CD4-positive, alpha-beta T cell treated with Interleukin-21 for 1 hour (primary cell): Measurements from ENCODE around the gene SORBS2.

Experiments used
- DNase-seq: peaks from one replicate; pipeline ENCODE4 v3.0.0-alpha.2; 2020

Gene SORBS2

DNA sequence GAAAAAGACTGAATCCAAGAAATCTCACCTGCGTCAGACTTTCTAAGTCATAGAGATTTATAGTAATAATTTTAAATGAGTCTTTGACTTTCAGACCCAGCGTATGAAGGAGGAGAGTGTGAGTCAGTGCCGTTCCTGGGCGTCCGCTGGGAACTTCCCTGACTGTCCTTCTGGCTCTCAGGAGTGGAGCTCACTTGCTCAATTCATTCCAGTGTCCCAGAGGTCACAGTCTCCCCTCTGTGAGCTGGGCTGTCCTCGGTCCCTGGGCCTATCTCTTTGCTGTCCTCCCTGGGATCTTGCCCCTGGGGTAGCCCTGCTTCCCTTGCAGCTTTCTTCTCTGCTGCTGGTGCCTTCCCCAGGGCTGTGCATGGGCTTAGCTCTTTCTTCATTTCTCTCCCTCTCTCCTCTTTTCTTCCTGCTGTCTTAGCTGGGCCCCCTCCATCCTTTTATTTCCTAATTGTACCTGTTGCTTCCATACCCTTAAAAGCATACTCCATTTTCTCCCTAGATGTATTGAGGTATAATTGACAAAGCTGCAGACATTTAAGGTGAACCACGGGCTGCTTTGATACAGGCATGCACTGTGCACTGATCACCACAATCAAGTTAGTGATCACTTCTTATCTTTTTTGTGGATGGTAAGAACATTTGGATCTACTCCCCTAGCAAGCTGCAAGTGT lies 11.6 kb downstream of the SORBS2 start:
- DNase-seq, result no peak

DNA sequence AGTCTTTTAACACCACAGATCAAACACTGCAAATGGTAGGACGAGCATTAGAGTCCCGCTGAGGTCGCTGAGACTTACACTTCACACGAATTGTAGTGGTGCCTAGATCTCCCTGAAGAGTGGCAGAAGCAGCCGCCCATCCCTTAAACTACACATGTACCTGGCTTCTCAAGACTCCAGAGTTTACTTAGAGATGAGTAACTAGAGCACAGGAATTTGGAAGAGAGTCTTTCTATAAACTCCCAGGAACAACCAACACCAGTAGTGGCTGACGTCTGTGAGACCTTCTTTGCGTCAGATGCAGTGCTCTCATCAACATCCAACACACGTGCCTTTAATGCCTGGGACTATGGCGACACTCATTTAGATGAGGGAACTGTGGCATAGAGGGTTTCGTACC lies 12.6 kb downstream of the SORBS2 start:
- no peak for DNase-seq

DNA sequence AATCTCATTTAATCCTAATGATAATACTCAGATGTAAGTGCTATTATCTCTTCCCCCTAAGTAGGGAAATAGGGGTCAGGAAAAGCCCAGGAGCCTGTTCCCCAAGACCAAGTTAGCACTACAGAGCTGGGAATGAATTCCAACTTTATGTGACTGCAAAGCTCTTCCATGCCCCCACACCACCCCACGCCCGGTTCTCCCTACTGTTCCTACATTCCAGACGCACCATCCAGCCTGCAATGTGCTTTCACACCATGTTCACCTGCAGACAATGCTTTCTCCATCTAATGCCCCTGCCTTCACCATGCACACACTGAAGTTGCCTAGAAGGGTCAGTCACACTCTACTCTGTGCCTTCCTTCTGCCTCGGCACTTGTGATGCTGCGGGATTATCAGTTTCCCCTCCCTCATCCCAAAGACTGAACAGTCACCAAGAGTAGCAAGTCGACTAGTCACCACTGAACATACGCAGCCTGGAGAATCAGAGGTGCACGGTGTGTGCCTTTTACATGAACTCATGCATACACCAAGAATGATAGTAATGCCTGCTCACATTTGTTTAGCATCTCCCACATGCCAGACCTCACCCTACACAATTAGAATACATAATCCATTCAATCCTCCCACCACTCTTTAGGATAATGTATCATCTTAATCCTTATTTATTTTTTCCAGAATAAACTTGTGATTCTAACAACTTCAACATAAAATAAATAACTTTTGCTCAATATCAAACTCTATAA lies 14.2 kb downstream of the SORBS2 start:
- DNase-seq, result no peak

DNA sequence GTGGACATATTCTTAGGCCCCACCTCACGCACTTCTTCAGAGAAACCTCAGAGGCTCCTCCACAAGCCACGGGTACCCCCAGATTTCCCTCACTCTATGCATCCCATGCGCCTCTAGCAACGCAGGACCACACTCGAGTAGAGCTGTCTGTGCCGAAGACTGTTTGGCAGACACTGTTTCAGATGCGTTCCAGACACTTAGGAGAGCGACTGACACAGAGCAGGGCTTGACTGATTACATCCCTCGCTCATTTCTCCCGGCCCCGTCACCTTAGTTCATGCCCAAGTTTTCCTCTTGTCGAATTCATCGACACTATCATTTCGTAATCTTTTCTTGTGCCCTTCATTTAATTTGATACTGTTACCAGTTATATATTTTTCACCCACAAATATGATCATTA lies 15.0 kb downstream of the SORBS2 start:
- DNase-seq, result no peak

DNA sequence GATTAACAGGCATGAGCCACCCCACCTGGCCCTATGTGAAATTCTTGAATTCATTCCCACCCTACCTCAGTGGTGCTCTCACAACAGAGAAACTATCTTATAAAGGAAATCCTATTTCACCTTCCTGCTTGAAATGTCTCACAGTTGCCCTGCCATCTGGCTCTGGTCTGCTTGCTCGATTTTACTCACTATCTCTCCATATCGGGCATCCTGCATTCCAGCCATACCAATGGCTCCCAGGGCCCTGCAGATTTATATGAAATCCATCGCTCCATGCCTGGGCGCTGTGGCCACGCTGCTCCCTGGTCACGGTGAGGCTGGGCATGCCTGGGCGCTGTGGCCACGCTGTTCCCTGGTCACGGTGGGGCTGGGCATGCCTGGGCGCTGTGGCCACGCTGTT lies 15.8 kb downstream of the SORBS2 start:
- no peak for DNase-seq

DNA sequence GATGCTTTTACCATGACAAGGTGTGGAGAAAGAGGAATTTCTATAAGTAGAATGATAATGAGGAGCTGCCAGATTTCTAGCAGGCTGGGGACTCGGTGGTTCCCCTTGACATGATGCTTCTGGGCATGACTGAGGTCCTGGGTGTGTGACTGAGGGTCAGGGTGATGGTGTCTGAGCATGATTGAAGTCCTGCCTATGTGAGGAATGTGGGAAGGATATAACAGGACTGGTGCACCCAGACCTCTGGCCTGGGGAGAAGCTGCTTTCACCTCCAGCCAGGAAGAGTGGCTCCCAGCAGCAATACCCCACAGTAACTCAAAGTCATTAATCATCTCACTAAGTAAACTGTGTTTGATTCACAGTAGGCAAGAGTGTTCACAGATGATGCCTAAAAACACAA lies 17.4 kb downstream of the SORBS2 start:
- no peak for DNase-seq

DNA sequence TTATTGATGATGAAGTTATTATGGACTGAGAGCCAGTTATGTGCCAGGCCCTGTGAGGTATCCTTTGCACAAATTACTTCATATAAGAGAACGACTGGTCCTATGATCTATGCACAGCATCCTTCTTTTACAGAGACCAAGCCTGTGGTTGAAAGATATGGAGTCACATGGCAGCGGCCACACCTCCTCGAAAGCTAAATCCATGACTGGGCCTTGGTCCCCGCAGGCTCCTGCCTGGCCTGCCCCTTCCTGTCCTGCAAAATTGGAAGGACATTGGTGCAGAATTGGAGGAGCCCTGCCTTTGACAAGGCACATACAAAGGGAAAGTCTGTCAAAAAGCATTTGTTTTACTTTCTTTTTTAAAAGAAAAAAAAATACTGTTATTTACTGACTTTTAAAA lies 18.3 kb downstream of the SORBS2 start:
- no peak for DNase-seq

DNA sequence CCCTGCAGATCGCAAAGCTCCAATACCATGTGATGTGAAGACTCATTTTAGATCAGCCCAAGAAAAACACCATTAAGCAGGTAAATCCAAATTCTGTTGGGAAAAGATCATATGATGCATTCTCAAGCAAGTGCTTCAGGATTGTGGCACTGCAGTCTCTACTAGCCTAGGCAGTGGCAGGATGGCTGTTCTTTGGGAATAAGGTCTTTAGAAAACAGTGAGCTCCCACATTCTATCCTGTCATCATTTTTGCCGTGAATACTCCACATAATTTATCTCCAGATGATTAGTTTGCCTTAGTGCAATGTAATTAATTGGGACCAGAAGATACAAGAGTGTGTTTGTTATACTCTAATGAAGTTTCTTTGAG lies 18.9 kb downstream of the SORBS2 start:
- DNase-seq, result no peak

DNA sequence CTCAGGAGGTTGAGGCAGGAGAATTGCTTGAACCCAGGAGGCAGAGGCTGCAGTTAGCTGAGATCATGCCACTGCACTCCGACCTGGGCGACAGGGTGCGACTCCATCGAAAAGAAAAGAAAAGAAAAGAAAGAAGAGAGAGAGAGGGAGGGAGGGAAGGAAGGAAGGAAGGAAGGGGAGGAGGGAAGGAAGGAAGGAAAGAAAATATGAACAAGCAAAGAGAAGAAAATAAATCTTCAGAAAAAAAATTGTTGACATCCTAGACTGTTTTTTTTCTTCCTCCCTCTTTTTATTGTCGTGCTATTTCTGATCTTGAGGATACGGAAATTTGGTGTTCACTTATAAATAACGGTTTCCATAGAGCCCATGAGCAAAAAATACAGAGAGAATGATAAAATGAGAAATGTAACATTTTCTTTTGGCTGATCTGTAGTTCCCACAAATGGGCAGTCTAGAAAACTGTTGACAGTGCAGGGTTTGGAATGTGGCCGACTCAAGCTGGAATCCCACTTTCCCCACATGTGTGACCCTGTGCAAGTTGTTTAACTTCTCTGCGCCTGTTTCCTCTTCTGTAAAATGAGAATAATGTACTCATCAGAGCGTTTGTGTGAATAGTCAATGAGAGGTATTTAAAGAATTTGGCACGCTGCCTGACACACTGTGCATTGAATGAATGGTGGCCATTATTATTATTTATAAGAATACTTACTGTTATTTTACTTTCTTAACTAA lies 19.4 kb downstream of the SORBS2 start:
- no peak for DNase-seq

DNA sequence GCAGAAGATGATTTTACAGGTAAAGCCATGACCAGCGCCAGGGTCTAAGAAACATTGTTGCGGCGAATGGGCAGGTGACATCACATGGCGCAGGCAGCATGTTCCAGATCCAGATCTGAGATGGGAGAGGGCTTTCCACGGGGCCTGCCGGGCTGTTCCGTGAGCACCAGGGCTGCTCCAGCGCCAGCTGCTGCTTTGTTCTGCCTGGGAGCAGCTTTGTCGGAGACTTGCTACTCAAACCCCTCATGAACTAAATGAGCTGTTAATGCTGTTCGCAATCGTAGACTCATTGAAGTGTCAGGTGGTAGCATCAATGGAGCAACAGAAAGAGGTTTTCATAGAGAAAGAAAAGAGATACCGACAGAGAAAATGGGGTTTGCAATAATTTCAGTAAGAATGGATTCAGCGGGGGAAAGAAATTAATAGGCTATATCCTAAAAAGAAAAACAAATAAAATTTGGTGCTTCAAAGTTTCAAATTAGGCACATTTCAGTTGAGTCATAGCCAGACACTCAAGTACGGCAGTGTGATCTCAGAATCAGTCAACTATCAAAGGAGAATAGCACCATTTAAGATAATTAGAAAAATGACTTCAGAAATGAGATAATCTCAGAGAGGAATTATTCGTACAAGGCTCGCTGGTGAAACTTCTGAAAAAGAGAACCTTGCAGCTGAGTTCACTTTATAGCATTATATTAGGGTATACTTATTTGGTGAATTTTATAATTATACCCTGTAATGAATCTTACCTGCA lies 23.9 kb downstream of the SORBS2 start:
- DNase-seq, result no peak

DNA sequence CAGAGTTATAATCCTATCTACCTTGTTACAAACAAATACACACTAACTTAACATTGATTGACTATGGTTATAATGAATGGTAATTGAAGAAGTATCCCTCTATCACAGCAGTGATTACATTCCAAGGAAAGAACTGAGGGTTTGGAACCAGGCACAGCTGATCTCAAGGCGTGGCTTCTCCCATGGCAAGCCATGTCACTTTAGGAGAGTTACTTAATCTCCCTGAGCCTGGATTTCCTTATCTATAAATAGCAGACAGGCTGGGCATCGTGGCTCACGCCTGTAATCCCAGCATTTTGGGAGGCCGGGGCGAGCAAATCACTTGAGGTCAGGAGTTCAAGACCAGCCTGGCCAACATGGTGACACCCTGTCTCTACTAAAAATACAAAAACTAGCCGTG lies 25.6 kb downstream of the SORBS2 start:
- DNase-seq, result no peak

DNA sequence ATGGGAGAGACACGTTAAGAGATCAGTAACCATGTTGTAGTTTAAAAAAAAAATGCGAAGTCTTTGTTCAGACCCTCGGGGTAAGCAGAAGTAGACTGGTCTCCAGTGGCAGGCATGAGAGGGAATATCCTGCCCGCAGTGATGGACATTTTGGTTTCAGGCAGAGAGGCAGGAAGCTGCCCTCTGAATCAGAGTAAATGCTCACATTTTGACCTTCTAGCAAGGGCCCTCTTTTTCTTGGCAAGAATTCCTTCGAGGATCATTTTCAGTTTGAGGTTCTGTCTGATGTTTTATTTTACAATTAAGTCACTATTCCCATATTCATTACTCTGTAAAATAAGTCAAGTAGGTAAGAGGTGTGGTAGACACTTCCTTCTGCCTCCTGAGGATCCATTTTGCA lies 28.4 kb downstream of the SORBS2 start:
- DNase-seq, result no peak

DNA sequence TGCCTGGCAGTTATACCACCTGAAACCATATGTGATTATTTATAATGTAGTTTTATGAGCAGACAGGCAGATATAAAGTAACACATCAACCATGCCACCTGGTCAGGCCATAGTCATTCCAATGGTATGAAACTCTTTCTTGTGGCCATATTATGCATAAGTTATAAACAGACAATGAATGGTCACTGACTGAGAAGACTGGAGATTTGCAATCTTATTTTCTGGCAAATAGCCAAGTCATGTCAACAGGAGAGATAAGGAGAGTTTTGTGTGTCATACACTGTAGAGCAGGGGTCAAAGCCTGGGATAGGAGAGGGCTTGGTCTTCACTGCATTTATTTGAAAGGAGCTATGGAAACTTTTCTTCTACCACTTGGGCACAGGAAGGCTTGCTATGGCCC lies 29.5 kb downstream of the SORBS2 start:
- DNase-seq, result no peak

DNA sequence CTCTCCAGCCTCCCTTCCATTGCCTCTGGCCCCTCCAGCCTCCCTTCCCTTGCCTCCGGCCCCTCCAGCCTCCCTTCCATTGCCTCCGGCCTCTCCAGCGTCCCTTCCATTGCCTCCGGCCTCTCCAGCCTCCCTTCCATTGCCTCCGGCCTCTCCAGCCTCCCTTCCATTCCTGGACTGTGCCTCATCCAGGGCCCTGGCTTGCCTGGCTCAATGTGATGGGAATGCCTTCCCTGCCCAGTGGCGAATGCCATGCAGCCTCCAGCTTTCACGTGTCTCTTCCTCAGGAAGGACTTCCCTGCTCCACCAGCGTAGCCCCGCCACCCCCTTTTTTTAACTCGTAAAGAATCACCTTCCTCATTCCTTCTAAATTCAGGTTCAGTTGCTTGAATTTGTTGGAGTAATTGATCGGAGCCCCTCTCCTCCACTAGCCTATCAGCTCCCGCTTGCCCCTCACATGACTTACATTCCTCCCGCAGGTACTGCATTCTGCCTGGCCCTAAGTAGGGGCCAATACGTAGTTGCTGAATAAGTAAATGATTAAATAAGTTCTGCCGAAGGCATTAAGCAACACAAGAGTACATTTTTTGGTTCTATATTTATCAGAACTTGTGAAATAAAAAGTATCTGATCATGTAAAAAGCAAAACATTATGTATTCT lies 30.3 kb downstream of the SORBS2 start:
- DNase-seq, result no peak

DNA sequence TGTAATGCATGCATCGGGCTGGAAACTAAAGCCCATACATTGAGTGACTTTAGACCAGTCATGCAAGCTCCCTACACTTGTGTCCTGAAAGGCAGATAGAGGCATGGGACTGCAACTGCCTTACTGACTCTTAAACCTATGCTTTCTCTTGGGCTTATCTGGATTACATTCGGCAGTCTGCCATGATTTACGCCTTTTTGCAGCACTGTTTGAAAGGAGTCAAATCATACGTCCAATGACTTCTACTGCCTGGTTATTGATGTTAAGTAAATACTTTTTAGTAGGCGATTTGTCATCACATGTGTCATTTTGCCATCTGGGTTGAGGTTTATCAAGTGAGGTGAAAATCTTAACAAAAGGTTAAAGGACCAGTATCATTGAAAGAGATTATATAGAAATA lies 31.5 kb downstream of the SORBS2 start:
- no peak for DNase-seq

DNA sequence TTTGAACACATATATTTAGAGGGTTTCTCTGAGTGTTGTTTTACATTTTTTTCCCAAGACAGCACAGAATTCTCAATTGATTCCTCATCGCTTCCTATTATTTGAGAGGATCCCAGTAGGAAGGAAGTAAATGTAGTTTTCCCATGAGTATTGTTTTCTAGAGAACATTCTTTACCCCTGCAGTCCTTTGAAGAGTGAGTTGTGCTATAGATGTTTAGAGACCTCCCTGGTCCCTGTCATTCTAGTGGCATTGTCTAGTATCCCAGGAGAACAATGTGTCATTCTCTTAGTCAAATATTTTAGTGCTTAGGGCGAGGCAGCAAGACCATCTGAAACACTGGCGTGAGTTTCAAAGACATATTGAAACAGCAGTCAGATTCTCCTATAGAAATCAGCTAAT lies 32.5 kb downstream of the SORBS2 start:
- DNase-seq, result no peak

DNA sequence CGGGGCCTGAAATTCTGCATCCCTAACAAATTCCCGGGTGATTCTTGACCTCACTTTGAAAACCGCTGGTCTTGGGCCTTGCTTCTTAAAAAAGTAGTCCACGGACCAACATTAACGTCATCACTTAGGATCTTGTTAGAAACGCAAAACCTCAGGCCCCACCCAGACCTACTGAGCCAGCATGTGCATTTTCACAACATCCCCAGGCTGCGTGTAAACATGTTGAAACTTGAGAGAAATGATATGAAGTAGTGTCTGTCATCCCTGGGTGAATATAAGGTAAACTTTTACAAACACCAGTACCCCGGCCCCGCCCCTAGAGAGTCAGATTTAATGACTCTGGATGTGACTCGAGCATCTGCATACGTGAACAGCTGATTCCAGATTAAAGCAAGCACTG lies 33.7 kb downstream of the SORBS2 start:
- no peak for DNase-seq

DNA sequence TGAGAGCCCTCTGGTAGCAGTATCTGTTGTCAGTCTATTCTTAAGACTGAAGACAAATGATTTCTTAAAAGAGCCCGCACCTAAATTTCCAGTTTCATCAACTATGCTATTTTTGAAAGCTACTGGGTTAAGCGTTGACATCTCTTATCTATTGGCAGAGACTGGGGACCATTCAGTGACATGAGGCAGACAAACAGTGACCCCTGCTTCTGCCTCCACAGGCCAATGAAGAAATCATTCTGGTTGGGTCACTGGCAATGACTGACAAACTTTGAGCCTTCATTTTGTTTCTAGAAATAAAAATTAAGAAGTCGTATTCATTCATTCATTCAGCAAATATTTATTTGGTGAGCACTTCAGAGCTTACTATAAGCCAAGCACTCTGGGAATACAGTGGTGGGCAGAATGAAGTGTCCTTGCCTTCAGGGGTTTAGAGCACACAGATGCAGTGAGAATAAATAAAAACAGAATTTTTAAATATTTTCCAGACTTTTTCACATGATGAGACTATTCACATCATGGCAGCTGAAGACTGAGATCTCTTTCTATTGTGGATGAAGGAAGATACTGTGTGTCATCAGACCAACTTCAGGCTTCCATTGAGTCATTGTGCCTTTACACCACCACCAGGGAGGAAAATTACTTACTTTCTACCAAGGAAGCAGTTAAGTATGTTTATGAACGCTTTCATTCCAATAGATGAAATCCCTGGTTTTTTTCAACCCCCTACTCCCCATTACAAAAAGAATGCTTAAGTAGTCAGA lies 36.0 kb downstream of the SORBS2 start:
- DNase-seq, result no peak

DNA sequence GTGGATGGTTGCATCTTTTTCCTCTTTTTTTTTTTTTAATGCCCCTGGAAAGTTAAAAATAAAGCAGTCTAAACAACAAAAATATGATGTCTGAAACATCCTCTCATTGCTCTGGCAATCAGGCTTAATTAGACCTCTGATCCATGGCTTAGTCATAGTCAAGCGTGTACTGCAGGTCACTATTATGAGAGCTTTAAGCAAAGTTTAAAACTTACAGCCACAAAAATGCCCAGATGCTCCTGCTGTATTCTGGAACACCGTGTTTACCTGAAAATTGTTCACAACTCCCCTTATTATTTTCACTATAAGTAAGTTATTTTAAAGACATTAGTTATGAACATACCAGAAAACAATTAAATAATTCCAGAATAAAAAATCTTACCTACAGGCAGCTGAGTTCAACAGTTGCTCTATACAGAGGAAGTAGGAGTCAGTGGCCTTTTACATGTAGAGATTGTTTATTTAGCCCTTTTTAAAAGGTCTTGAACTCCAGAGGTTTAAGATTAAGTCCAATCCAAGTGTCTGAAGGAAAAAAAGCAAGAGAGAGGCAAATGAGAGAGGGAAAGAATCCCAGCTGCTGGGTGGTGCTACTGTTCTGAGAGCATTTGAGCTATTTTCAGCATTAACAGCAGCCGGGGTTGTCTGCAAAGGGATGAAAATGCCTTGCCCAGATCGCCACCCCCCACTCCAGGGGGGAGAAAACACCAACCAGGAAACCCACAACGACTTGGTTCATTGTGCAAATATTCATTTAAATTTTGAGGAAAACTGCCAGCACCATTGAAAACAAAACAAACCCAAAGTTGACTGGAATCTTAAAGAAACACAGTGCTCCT lies 36.9 kb downstream of the SORBS2 start:
- no peak for DNase-seq

DNA sequence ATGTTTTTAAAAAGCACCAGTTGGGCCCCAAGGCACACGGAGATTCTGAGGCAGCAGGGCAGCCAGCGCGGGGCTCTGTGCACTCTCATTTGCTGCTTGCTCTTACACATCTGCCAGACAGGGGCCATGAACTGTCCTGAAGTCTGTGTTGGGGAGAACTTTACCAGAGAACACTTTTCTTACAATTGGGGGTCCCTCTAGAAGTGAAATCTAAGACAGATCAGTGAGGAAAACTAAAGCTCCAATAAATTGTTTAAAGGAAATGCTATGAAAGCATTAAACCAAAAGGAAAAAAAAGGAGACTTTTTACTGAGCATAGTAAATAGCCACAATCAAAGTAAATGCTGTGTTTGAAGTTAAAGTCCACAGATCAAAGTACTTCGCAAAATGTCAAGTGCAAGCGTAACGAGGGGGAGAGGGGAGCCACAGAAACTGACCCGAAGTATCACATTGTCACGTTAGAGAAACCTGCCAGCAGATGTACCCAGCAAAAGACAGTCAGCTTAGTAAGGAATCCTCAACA lies 37.8 kb downstream of the SORBS2 start:
- no peak for DNase-seq

DNA sequence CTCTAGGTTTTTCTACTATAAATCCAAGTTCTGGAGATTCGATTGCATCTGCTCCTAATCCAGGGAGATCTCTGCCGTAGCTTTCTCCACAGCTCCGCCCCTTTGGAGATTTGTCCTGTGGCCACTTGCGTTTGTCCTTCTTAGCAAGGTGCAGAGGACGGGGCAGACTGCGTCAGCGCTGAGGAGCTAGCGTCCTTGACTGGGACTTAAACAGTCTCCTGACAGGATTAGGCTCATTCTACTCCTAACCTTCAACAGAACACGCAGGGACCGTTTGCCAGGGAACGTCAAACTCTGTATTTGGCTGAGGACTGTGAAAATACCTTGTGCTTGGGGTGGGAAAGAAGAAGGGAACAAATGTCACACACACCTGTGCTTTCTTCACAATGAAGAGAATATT lies 38.6 kb downstream of the SORBS2 start:
- no peak for DNase-seq
